Astrocyte of the spinal cord (primary cell): ENCODE measurements around the gene DUS1L.

Source experiments
- DNase-seq: peaks from one replicate; pipeline ENCODE4 v3.0.0; 2011; ENCODE audit warnings: low read depth, low spot score
- H3K4me3 ChIP-seq: 2 replicates; pipeline ENCODE4 v1.5.1; 2011; ENCODE audit warnings: low read depth, mild to moderate bottlenecking, low read length, moderate library complexity
- CTCF ChIP-seq: IDR thresholded peaks from 2 replicates; pipeline ENCODE4 v1.5.1; 2012; ENCODE audit warnings: low read depth, mild to moderate bottlenecking, low read length, inconsistent platforms
- in situ Hi-C: cut with HindIII; loops from 2 replicates; pipeline ENCODE4 v1.10.0; 2017; ENCODE audit warnings: low sequenced_read_pairs

DUS1L gene

GRCh38 chr17:82101767-82102679, 36.4 kb upstream of the DUS1L start:
- no peak overlapping the region for H3K4me3 ChIP-seq
- DNase-seq: no peak
- no peak for TF ChIP-seq CTCF
- in situ Hi-C loops: no loop called here

- in situ Hi-C loops: no loop called here
- TF ChIP-seq CTCF: no peak
- no peak overlapping the region for H3K4me3 ChIP-seq
- no peak for DNase-seq
These were observed 35.7 kb upstream of the DUS1L start for GRCh38 chr17:82101301-82101715.

- no peak overlapping the region for H3K4me3 ChIP-seq
- DNase-seq: no peak
- TF ChIP-seq CTCF: no peak
- in situ Hi-C loops: no loop called here
These were observed 35.1 kb upstream of the DUS1L start for GRCh38 chr17:82100502-82101298.

GRCh38 chr17:82098939-82099763, 33.5 kb upstream of the DUS1L start:
- no peak for DNase-seq
- no peak for TF ChIP-seq CTCF
- peak overlapping the region; percentile 39 for H3K4me3 ChIP-seq
- in situ Hi-C loops: no loop called here

- in situ Hi-C loops: no loop called here
- peak within 1 kb of the TSS; percentile 66 for H3K4me3 ChIP-seq
- TF ChIP-seq CTCF: peak; percentile 45
- DNase-seq: peak; percentile 97
These were observed 32.8 kb upstream of the DUS1L start, which contains the start of gene FASN for GRCh38 chr17:82098169-82098938. Gene FASN, minus strand, starts transcription at chr17:82098236. Its CDS starts 1,791 bp downstream, at chr17:82096445.
